Transverse colon (tissue), 3 donors: Measurements from ENCODE around the gene HECTD2.

Source experiments
- CTCF ChIP-seq, 5 experiments: fragments of 200-600 bp in 3 of 5; fragments of 450-650 bp in 2 of 5; sonication (generic) in 3 of 5; IDR thresholded peaks; 1 replicate in 2 of 5; 2 replicates in 3 of 5; pipeline ENCODE4 v1.5.1; 2016 to 2017; ENCODE audit warnings: antibody characterized with exemption in 5 of 5, inconsistent platforms in 3 of 5, mild to moderate bottlenecking in 2 of 5, moderate library complexity in 1 of 5
- POLR2A ChIP-seq: fragments of 450-650 bp; IDR thresholded peaks from one replicate; pipeline ENCODE4 v1.6.1; 2016; ENCODE audit warnings: antibody characterized with exemption, mild to moderate bottlenecking, moderate library complexity

- TF ChIP-seq POLR2A (no peak), CTCF (IDR thresholded peaks at IDR 0.05) (no peak)
These were observed 139.1 kb downstream of the HECTD2 start for GRCh38 chr10:91549262-91549661.
